Measurements from ENCODE around the gene MGMT.

Gene MGMT

DNA sequence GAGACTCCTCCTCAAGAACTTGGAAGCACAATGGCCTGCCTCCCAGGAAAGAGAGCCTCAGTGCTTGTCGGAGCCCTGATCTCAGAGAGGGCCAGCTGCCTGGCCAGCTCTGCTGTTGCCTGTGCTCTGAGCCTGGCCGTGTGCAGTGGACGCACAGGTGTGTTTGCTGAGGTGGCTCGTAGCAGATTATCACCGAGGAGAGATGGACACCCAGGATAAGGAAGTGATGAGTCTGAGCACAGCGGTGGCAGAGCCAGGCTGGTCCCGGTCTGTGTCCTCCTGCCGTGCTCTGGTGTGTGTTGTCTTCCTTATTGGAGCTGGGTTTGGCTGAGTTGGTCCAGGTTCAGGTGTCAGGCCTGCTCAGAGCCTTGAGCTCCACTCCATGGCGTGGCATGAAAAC lies 288.6 kb downstream of the MGMT start:
- DNase-seq (ENCODE audit: low read depth in 4 of 4, low spot score in 1 of 4): no peak

- DNase-seq (ENCODE audit: low read depth in 4 of 4, low spot score in 1 of 4): no peak
Observed at GRCh38 chr10:129756912-129757901, 290.2 kb downstream of the MGMT start.

GRCh38 chr10:129758207-129759021 lies 291.4 kb downstream of the MGMT start:
- DNase-seq (ENCODE audit: low read depth in 4 of 4, low spot score in 1 of 4): no peak

DNA sequence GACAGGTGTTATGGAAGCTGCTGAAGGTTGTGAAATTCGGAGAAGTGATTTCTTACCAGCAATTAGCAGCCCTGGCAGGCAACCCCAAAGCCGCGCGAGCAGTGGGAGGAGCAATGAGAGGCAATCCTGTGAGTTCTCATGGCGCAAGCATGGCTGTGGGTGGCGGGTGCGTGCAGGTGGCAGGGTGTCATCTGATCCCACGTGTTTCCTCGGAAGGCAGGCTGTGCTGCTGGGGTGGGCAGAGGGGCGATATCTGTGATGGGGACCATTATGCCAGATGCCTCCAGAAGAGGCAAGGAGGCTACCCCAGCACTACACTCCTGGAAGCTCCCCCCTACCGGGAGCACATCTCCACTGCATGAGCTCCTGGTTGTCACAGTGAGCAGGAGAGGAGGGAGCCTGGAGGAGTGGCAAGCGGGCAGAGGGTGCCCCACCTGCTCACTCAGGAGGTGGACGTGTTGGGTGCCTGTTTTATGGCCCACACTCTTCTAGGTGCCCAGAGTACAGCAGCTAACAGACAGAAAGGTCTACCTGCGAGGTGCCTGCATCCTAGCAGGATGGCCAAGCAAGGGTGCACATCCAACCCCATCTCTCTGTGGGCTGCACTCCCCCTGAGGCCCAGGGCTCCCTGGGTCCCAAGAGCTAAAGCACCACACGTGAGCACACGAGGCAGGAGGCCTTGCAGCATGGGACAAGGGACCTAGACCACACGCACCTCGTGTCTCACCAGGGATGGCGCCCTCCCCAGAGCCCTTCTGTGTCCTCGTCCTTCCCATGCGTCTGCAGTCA lies 292.4 kb downstream of the MGMT start:
- DNase-seq (ENCODE audit: low read depth in 4 of 4, low spot score in 1 of 4): no peak

- no peak for DNase-seq (ENCODE audit: low read depth in 4 of 4, low spot score in 1 of 4)
Observed at GRCh38 chr10:129760003-129760315, 292.9 kb downstream of the MGMT start.

GRCh38 chr10:129760416-129760815 lies 293.4 kb downstream of the MGMT start:
- DNase-seq (ENCODE audit: low read depth in 4 of 4, low spot score in 1 of 4): no peak

GRCh38 chr10:129761197-129761972 lies 294.3 kb downstream of the MGMT start:
- DNase-seq (ENCODE audit: low read depth in 4 of 4, low spot score in 1 of 4): no peak

GRCh38 chr10:129761981-129762956 lies 295.2 kb downstream of the MGMT start:
- no peak for DNase-seq (ENCODE audit: low read depth in 4 of 4, low spot score in 1 of 4)

DNA sequence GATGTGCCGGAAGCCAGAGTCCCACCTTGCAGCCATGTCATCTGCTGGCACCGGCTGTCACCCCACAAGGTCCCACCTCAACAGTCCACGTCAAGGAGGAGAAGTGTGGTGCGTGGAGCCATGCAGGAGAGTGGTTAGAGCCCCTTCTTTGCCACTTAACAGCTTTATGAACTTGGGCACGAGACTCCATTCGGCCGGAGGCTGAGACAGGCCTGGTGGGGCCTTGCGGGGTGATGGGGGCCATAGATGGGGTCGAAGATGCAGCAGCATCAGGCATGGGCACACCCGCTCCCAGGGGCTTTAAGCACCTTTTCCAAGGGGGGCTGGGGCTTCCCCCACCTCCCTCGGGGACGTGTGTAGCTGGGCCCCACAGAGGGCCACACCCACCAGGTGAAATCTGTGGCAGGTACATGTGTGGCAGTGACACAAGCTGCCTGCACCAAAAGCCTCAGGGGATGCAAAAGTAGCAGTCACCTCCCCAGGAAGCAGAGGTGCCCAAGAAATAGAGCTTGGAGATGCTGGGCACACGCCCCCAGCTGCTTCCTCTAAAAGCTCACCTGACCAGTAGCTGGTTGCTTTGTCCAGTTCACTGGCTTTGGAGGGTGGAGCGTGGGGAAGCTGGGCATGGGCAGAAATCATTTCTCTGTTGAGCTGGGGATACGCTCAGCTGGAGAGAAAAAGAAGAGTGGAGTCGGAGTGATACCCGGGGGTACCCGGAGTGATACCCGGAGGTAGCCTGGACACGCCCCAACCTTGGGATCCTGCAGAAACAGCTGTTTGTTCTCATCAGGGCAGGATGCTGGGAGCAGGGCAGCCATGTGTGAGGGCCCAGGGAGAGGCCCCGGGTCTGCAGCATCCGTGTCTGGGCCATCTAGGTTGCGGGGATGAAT lies 297.2 kb downstream of the MGMT start:
- no peak for DNase-seq (ENCODE audit: low read depth in 4 of 4, low spot score in 1 of 4)

GRCh38 chr10:129764901-129765663 lies 298.0 kb downstream of the MGMT start:
- DNase-seq (ENCODE audit: low read depth in 4 of 4, low spot score in 1 of 4): no peak

DNA sequence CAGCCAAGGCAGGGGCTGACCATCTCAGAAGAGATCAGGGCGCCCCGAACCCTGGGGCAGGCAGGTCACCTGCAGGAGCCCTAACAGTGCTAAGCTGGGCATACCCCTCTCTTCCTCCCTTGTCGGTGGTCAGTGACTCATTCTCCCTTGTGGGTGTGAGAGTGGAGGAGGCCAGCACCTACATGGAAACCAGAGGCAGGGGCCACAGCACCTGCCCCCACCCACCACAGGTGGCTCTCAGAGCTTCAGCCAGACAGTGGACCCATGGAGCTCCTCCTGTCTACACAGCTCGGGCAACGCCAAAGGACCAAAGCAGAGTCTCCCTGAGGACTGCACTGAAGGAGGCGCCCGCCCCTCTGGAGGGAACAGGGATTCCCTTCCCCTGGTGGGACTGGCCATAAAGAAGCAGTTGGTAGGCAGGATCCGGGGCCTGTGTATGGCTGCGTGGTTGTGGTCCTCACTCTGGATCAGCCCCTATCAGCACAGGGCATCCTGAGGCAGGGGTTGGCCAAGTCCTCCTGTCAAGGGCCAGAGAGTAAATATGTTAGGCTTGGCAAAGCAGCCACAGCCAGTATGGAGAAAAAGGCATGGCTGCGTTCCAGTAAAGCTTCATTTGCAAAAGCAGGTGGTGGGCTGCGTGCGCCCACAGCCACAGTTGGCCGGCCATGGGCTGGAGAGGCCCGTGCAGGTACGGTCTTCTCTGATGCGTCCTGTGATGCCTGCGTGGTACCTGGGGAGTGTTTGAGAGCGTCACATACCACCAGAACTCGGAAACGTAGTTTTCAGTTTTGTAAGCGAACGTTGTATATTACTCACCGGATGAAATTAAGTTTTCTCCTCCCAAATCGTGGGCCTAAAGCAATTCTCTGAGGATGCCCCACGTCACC lies 298.9 kb downstream of the MGMT start:
- no peak for DNase-seq (ENCODE audit: low read depth in 4 of 4, low spot score in 1 of 4)

GRCh38 chr10:129766611-129767550 lies 299.8 kb downstream of the MGMT start:
- DNase-seq (ENCODE audit: low read depth in 4 of 4, low spot score in 1 of 4): no peak

DNA sequence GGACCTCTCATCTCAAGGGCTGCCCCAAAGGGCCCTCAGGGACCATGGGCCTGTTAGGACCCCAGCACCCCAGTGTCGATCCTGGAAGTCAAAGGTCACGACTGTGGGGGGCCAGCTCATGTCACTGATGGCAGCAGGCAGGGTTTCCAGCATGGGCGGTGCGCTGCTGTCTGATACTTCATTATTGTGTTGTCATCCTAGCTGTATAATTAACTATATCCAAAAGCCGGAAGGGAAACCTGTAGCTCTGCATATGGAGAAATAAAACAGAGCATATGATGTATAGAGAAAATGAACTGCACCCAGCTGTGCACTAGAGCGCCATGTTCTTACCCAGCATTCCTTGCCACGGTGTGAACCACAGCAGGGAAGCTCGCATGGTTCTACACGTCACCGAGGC lies 300.7 kb downstream of the MGMT start:
- no peak for DNase-seq (ENCODE audit: low read depth in 4 of 4, low spot score in 1 of 4)

- DNase-seq (ENCODE audit: low read depth in 4 of 4, low spot score in 1 of 4): no peak
Observed at GRCh38 chr10:129768437-129769355, 301.7 kb downstream of the MGMT start.
